Hepatocyte (in vitro differentiated cells): ENCODE data around the gene CLMP.

Source experiments
- EZH2 ChIP-seq: fragments of 200-600 bp; sonication (generic); IDR thresholded peaks from 2 replicates; pipeline ENCODE4 v1.6.1; 2016; ENCODE audit warnings: antibody characterized with exemption, mild to moderate bottlenecking, borderline replicate concordance
- EZH2phosphoT487 ChIP-seq: fragments of 200-600 bp; sonication (generic); IDR thresholded peaks from one replicate; pipeline ENCODE4 v1.6.1; 2018; ENCODE audit warnings: antibody characterized with exemption, mild to moderate bottlenecking, low read depth, moderate library complexity; ENCODE audit not compliant: unreplicated experiment, severe bottlenecking
- TF ChIP-seq, protein P1 (sequence below): fragments of 200-600 bp; sonication (generic); IDR thresholded peaks from 2 replicates; pipeline ENCODE4 v1.5.1; 2016; ENCODE audit warnings: antibody characterized with exemption, mild to moderate bottlenecking; ENCODE audit not compliant: poor library complexity

DNA sequence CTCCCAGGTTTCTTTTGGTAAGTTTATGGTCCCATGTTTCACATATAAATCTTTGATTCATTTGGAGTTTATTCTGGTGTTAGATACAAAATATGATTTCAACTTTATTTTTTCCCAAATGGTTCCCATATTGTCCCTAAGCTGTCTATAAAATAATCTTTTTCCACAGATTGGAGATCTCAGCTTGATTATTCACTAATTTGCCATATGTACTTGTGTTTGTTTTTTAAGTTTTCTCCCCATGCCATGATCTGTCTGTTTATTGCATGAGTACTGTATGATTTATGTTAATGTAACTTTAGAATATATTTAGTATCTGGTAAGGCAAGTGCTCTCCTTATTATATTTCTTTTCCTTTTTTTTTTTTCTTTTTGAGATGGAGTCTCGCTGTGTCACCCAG lies 19.9 kb upstream of the CLMP start:
- TF ChIP-seq, protein P1, sequence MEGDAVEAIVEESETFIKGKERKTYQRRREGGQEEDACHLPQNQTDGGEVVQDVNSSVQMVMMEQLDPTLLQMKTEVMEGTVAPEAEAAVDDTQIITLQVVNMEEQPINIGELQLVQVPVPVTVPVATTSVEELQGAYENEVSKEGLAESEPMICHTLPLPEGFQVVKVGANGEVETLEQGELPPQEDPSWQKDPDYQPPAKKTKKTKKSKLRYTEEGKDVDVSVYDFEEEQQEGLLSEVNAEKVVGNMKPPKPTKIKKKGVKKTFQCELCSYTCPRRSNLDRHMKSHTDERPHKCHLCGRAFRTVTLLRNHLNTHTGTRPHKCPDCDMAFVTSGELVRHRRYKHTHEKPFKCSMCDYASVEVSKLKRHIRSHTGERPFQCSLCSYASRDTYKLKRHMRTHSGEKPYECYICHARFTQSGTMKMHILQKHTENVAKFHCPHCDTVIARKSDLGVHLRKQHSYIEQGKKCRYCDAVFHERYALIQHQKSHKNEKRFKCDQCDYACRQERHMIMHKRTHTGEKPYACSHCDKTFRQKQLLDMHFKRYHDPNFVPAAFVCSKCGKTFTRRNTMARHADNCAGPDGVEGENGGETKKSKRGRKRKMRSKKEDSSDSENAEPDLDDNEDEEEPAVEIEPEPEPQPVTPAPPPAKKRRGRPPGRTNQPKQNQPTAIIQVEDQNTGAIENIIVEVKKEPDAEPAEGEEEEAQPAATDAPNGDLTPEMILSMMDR: no peak
- TF ChIP-seq EZH2 (no peak), EZH2phosphoT487 (no peak)
